Fibroblast of peridontal ligament (primary cell): ENCODE data around the gene LAMC1.
"Not testable (repeated sequence)": the region's sequence is repeated elsewhere in the genome, so short reads cannot be mapped to it uniquely, and the experiment has no call there.

ENCODE experiments used
- DNase-seq: peaks from one replicate; pipeline ENCODE4 v3.0.0-alpha.2; 2010; ENCODE audit errors: extremely low read depth

LAMC1 gene

GRCh38 chr1:183043872-183044854, 20.9 kb downstream of the LAMC1 start:
- DNase-seq, result peak; percentile 91

- DNase-seq, result no peak
Observed at GRCh38 chr1:183044893-183045649, 21.9 kb downstream of the LAMC1 start.

- DNase-seq, result no peak
Observed at GRCh38 chr1:183048087-183049085, 25.2 kb downstream of the LAMC1 start.

GRCh38 chr1:183051546-183051945, 28.3 kb downstream of the LAMC1 start:
- DNase-seq, result no peak

GRCh38 chr1:183052861-183053260, 29.6 kb downstream of the LAMC1 start:
- no peak for DNase-seq

GRCh38 chr1:183058851-183059502, 35.8 kb downstream of the LAMC1 start:
- no peak for DNase-seq

GRCh38 chr1:183061194-183061593, 38.0 kb downstream of the LAMC1 start:
- peak; percentile 48 for DNase-seq

- no peak for DNase-seq
Observed at GRCh38 chr1:183063349-183063748, 40.1 kb downstream of the LAMC1 start.

GRCh38 chr1:183065168-183065706, 42.0 kb downstream of the LAMC1 start:
- DNase-seq, result no peak

GRCh38 chr1:183066432-183066831, 43.2 kb downstream of the LAMC1 start:
- not testable (repeated sequence) for DNase-seq

GRCh38 chr1:183069562-183070216, 46.5 kb downstream of the LAMC1 start:
- no peak for DNase-seq

- DNase-seq, result no peak
Observed at GRCh38 chr1:183070234-183070922, 47.2 kb downstream of the LAMC1 start.

- DNase-seq, result peak; percentile 90
Observed at GRCh38 chr1:183070923-183071618, 47.9 kb downstream of the LAMC1 start.

GRCh38 chr1:183072595-183072994, 49.4 kb downstream of the LAMC1 start:
- DNase-seq, result not testable (repeated sequence)

GRCh38 chr1:183073320-183073719, 50.1 kb downstream of the LAMC1 start:
- no peak for DNase-seq

GRCh38 chr1:183074215-183074614, 51.0 kb downstream of the LAMC1 start:
- DNase-seq, result no peak

GRCh38 chr1:183075861-183076260, 52.6 kb downstream of the LAMC1 start:
- DNase-seq, result peak; percentile 51

GRCh38 chr1:183077097-183077496, 53.9 kb downstream of the LAMC1 start:
- DNase-seq, result no peak
